ENCODE measurements around the gene MAPK11. TPM values are rescaled to one million over a fixed set of nuclear protein-coding genes. Genes with fewer than 3 reads are reported as not detected.

The MAPK11 gene
- total RNA-seq, 1 experiment from 2014 or later = 6.4 TPM

DNA sequence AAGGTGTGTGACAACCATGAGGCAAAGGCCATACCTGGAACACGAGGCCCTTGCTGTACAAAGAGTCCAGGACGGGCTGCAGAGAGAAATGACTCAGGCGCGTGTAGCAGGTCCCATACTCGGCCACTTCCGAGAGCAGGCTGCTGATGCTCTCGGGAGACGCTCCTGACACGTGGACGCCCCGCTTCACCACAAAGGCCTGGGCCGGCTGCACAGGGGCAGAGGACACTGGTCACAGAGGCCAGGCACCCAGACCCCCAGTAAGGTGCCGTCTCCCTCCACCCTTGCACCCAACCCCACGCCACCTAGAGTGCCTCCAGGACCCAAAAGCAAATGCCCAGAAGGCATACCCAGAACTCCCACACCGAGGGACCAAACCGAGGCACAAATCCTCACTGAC, 40.8 kb downstream of the MAPK11 start:
- H3K36me3 ChIP-seq (ENCODE audit: insufficient read depth, low read length) = no peaks in the 10 kb centered on the region; the same call in 1 of the 2 replicates
- H3K27me3 ChIP-seq (ENCODE audit: low read length) = no peaks in the 10 kb centered on the region
- no peak overlapping the region for H3K9ac ChIP-seq (ENCODE audit: low read length)
- no peak overlapping the region for H2AFZ ChIP-seq (ENCODE audit: low read length)
- DNase-seq = no peak
- no peaks in the 10 kb centered on the region for H3K9me3 ChIP-seq (ENCODE audit: low read length)
- no peak overlapping the region for H3K27ac ChIP-seq (ENCODE audit: low read length)
- H3K4me3 ChIP-seq (ENCODE audit: low read length) = no peak overlapping the region
- H3K4me2 ChIP-seq (ENCODE audit: low read depth, low read length, poor library complexity, severe bottlenecking) = no peak overlapping the region
- no peaks in the 10 kb centered on the region for H3K9me2 ChIP-seq (replicated peaks; ENCODE audit: insufficient read depth, low read length)
- H3K79me2 ChIP-seq (ENCODE audit: low read length) = peaks cover 3% of the 10 kb centered on the region
- H4K20me1 ChIP-seq (ENCODE audit: insufficient read depth, low read depth, low read length) = 0 out of 2 replicates have a peak, but pooled peaks cover 8% of the 10 kb centered on the region
- no peaks in the 10 kb centered on the region for H3K4me1 ChIP-seq (ENCODE audit: low read length)

DNA sequence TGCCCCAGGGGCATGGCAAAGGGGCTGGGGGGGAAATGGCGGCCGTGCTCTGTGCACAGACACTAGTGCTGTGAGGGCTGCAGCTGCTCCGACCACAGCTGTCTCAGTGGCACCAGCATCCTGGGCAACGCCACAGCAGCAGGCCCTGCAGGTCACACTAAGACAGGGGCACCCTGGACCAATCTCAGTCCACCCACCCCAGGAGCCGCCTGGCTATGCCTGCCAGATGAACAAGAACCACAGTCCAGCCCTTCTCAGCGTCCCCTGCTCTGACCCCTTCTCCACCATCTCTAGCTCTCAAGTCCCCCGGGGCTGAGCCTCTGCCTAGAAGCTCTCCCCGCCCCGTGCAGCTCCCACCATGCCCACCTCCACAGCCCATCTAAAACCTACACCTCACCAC, 41.8 kb downstream of the MAPK11 start:
- no peaks in the 10 kb centered on the region for H4K20me1 ChIP-seq (ENCODE audit: insufficient read depth, low read depth, low read length)
- H3K9me2 ChIP-seq (replicated peaks; ENCODE audit: insufficient read depth, low read length) = no peaks in the 10 kb centered on the region
- no peaks in the 10 kb centered on the region; the same call in 1 of the 2 replicates for H3K36me3 ChIP-seq (ENCODE audit: insufficient read depth, low read length)
- H3K27ac ChIP-seq (ENCODE audit: low read length) = no peak overlapping the region
- no peak overlapping the region for H3K4me2 ChIP-seq (ENCODE audit: low read depth, low read length, poor library complexity, severe bottlenecking)
- no peak overlapping the region for H3K4me3 ChIP-seq (ENCODE audit: low read length)
- no peaks in the 10 kb centered on the region for H3K9me3 ChIP-seq (ENCODE audit: low read length)
- no peaks in the 10 kb centered on the region for H3K79me2 ChIP-seq (ENCODE audit: low read length)
- DNase-seq = no peak
- no peak overlapping the region for H3K9ac ChIP-seq (ENCODE audit: low read length)
- H3K27me3 ChIP-seq (ENCODE audit: low read length) = no peaks in the 10 kb centered on the region
- no peaks in the 10 kb centered on the region for H3K4me1 ChIP-seq (ENCODE audit: low read length)
- no peak overlapping the region for H2AFZ ChIP-seq (ENCODE audit: low read length)

DNA sequence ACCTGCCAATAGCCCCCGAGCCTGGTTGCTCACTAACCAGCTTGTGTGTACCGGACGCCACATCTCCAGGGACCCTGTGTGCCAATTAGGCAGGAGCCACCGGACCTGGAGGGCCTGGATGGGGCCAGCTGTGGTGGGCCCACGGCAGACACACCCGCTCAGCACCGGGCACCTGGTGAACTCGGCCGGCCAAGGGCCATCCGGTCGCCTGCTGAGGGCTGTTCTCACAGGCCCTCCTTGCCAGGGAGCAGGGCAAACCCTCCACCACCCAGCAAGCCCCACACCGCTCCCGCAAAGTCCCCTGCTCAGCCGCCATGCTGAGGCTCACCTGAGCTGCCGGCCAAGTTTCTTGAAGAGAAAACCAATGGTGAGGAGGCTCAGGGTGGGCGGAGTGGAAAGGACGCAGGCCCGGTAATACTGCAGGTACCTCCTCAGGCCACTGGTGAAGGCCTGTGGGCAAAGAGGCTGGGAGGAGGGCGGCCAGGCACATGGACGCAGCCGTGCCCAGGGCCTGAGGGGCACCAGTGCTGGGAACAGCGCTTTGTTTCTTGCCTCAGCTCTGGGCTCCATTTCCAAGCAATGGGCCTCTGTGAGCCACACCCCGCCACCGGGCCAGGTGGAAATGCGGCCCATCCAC, 42.5 kb downstream of the MAPK11 start:
- Histone ChIP-seq H3K27ac (ENCODE audit: low read length) (no peak overlapping the region), H4K20me1 (ENCODE audit: insufficient read depth, low read depth, low read length) (no peaks in the 10 kb centered on the region), H3K79me2 (ENCODE audit: low read length) (no peaks in the 10 kb centered on the region), H3K36me3 (ENCODE audit: insufficient read depth, low read length) (no peaks in the 10 kb centered on the region; the same call in 1 of the 2 replicates), H3K4me1 (ENCODE audit: low read length) (no peaks in the 10 kb centered on the region), H3K4me3 (ENCODE audit: low read length) (no peak overlapping the region), H3K27me3 (ENCODE audit: low read length) (no peaks in the 10 kb centered on the region), H3K9me2 (replicated peaks; ENCODE audit: insufficient read depth, low read length) (no peaks in the 10 kb centered on the region), H2AFZ (ENCODE audit: low read length) (no peak overlapping the region), H3K9me3 (ENCODE audit: low read length) (no peaks in the 10 kb centered on the region), H3K9ac (ENCODE audit: low read length) (no peak overlapping the region), H3K4me2 (ENCODE audit: low read depth, low read length, poor library complexity, severe bottlenecking) (no peak overlapping the region)
- no peak for DNase-seq

DNA sequence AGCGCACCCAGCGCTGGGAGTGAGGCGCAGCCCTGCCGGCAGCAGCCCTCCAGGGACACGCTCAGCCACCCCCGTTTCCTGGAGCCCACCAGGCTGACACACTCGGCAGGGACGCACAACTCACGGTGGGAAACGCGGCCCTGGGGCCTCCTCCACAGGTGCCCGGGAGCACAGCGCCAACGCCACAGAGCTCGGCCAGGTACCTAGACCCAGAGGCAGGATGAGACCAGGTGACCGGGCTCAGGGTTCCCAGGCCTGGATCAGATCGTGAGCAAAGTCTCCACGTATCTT, 43.4 kb downstream of the MAPK11 start:
- Histone ChIP-seq H3K27ac (ENCODE audit: low read length) (no peak overlapping the region), H3K79me2 (ENCODE audit: low read length) (no peaks in the 10 kb centered on the region), H2AFZ (ENCODE audit: low read length) (no peak overlapping the region), H3K9ac (ENCODE audit: low read length) (no peak overlapping the region), H3K36me3 (ENCODE audit: insufficient read depth, low read length) (no peaks in the 10 kb centered on the region; the same call in 1 of the 2 replicates), H3K4me3 (ENCODE audit: low read length) (no peak overlapping the region), H3K4me2 (ENCODE audit: low read depth, low read length, poor library complexity, severe bottlenecking) (no peak overlapping the region), H3K9me2 (replicated peaks; ENCODE audit: insufficient read depth, low read length) (no peaks in the 10 kb centered on the region), H3K4me1 (ENCODE audit: low read length) (no peaks in the 10 kb centered on the region), H3K9me3 (ENCODE audit: low read length) (no peaks in the 10 kb centered on the region), H3K27me3 (ENCODE audit: low read length) (no peaks in the 10 kb centered on the region), H4K20me1 (ENCODE audit: insufficient read depth, low read depth, low read length) (no peaks in the 10 kb centered on the region)
- no peak for DNase-seq

DNA sequence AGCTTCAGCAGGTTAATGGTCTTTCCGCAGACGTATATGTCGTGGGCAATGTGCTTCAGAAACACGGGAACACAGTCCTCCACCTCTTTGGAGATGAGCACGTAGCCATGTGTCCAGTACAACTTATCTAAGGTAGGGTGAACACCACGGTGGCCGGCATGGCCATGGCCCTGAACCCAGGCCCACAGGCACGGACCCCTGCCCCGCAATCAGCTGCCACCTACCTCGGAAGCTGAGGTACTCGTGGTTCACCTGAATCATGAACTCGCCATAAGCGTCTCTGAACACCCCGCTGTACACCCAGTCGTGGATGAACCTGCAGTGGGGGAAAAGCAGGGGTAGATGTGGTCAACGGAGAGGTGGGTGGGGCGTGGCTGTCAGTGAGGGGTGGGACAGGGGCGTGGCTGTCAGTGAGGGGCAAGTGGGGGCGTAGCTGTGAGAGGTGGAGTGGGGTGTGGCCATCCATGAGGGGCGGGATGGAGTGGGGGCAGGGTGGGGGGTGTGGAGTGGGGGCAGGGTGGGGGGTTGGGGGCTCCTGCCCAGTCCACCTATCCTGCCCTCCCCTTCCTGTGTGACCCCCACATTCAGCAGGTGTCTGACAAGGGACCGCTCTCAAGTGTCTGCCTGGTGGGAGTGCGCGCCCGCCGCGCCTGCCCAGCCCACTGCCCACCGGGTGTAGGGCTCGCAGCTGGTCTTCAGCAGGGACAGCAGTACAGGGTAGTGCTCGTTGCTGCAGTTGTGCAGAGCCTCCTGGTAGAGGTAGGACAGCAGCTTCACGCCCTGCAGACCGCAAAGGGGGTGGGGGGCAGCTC, 43.9 kb downstream of the MAPK11 start:
- Histone ChIP-seq H4K20me1 (ENCODE audit: insufficient read depth, low read depth, low read length) (no peaks in the 10 kb centered on the region), H3K9ac (ENCODE audit: low read length) (no peak overlapping the region), H3K9me2 (replicated peaks; ENCODE audit: insufficient read depth, low read length) (no peaks in the 10 kb centered on the region), H3K4me1 (ENCODE audit: low read length) (no peaks in the 10 kb centered on the region), H3K4me2 (ENCODE audit: low read depth, low read length, poor library complexity, severe bottlenecking) (no peak overlapping the region), H3K4me3 (ENCODE audit: low read length) (no peak overlapping the region), H2AFZ (ENCODE audit: low read length) (no peak overlapping the region), H3K79me2 (ENCODE audit: low read length) (no peaks in the 10 kb centered on the region), H3K27ac (ENCODE audit: low read length) (no peak overlapping the region), H3K9me3 (ENCODE audit: low read length) (no peaks in the 10 kb centered on the region), H3K27me3 (ENCODE audit: low read length) (no peaks in the 10 kb centered on the region), H3K36me3 (ENCODE audit: insufficient read depth, low read length) (peaks cover under 1% of the 10 kb centered on the region; the same call in 1 of the 2 replicates)
- DNase-seq = no peak

DNA sequence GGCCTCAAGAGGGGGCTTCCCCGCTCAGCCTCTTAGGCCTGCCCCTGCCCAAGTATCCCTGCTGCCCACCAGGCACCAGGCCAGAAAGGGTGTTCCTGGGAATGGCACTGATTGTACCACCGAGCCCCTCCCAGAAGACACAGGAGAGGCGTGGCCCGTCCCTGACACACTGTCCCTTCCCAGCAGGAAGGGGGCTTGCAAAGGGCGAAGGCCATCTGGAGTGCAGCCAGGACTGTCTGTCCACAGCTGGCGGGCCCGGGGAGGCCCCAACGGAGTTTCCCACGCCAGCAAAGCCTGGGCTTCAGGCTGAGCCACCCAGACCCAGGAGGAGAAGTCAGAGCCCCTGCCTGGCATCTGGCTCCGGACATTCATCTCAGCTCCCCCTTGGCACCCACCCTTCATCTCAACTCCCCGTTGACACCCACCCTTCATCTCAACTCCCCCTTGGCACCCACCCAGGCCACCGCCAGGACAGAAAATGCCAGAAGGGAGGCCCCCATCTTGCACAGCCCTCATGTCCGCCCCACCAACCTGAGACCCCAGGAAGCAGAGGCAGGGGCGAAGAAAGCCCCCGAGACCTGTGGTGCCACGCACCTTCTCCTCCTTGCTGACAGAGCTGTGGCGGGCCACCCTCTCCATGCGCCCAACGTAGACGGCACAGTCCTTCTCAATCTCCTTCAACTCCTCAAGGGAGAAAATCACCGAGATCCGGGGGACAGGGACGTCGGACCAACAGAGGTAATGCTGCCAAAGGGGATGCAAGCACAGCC, 44.8 kb downstream of the MAPK11 start:
- H3K27ac ChIP-seq (ENCODE audit: low read length) = no peak overlapping the region
- peaks cover 6% of the 10 kb centered on the region for H3K36me3 ChIP-seq (ENCODE audit: insufficient read depth, low read length)
- H3K79me2 ChIP-seq (ENCODE audit: low read length) = no peaks in the 10 kb centered on the region
- DNase-seq = no peak
- H3K4me1 ChIP-seq (ENCODE audit: low read length) = no peaks in the 10 kb centered on the region
- H3K27me3 ChIP-seq (ENCODE audit: low read length) = no peaks in the 10 kb centered on the region
- no peaks in the 10 kb centered on the region for H4K20me1 ChIP-seq (ENCODE audit: insufficient read depth, low read depth, low read length)
- no peak overlapping the region for H2AFZ ChIP-seq (ENCODE audit: low read length)
- H3K4me3 ChIP-seq (ENCODE audit: low read length) = no peak overlapping the region
- H3K4me2 ChIP-seq (ENCODE audit: low read depth, low read length, poor library complexity, severe bottlenecking) = no peak overlapping the region
- H3K9ac ChIP-seq (ENCODE audit: low read length) = no peak overlapping the region
- H3K9me2 ChIP-seq (replicated peaks; ENCODE audit: insufficient read depth, low read length) = no peaks in the 10 kb centered on the region
- H3K9me3 ChIP-seq (ENCODE audit: low read length) = no peaks in the 10 kb centered on the region

DNA sequence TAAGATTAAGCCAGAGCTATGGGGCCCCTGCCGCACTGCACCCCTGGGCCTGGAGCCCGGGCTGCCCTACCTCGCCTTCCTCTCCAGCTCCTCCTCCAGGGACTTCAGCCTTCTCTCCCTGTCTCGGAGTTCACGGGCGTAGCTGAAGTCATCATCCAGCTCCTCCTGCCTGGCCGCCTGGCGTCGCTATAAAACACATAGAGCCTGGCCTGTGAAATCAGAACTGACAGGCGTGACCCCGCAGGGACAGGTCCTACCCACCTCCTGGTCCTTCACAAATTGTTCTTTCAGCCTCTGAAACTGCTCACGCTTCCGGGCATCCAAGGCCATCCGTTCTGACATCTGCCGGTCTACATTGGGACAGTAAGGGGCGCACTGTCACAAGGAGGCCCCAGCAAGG, 46.1 kb downstream of the MAPK11 start:
- H3K9me2 ChIP-seq (replicated peaks; ENCODE audit: insufficient read depth, low read length) = no peaks in the 10 kb centered on the region
- H2AFZ ChIP-seq (ENCODE audit: low read length) = no peak overlapping the region
- no peak overlapping the region for H3K4me3 ChIP-seq (ENCODE audit: low read length)
- H3K9me3 ChIP-seq (ENCODE audit: low read length) = no peaks in the 10 kb centered on the region
- H3K27ac ChIP-seq (ENCODE audit: low read length) = no peak overlapping the region
- no peak overlapping the region for H3K9ac ChIP-seq (ENCODE audit: low read length)
- no peak overlapping the region for H3K4me2 ChIP-seq (ENCODE audit: low read depth, low read length, poor library complexity, severe bottlenecking)
- no peak for DNase-seq
- H3K36me3 ChIP-seq (ENCODE audit: insufficient read depth, low read length) = peaks cover 6% of the 10 kb centered on the region
- no peaks in the 10 kb centered on the region for H4K20me1 ChIP-seq (ENCODE audit: insufficient read depth, low read depth, low read length)
- H3K4me1 ChIP-seq (ENCODE audit: low read length) = no peaks in the 10 kb centered on the region
- H3K79me2 ChIP-seq (ENCODE audit: low read length) = no peaks in the 10 kb centered on the region
- no peaks in the 10 kb centered on the region for H3K27me3 ChIP-seq (ENCODE audit: low read length)

DNA sequence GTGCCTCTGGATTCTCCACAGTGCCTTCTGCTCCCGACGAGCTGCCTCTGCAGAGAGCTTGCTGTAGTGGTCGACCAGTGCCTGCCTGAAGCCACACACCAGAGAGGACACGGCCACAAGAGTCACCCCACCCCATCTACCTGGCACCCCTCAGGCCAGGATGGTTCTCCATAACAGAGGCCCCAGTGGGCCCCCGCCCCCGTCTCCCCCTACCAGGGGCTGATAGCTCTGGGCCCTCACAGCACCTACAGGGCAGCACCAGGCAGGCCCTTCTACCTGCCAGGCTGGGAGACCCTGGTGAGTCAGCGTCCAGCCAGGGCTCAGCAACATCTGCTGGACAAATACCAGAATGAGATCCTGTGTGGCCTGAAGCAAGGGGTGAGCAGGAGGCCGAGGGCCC, 47.7 kb downstream of the MAPK11 start:
- Histone ChIP-seq H2AFZ (ENCODE audit: low read length) (no peak overlapping the region), H3K79me2 (ENCODE audit: low read length) (no peaks in the 10 kb centered on the region), H3K4me2 (ENCODE audit: low read depth, low read length, poor library complexity, severe bottlenecking) (no peak overlapping the region), H3K4me3 (ENCODE audit: low read length) (no peak overlapping the region), H3K27ac (ENCODE audit: low read length) (no peak overlapping the region), H3K9me3 (ENCODE audit: low read length) (no peaks in the 10 kb centered on the region), H3K9ac (ENCODE audit: low read length) (no peak overlapping the region), H3K4me1 (ENCODE audit: low read length) (peaks cover 3% of the 10 kb centered on the region), H3K27me3 (ENCODE audit: low read length) (no peaks in the 10 kb centered on the region), H3K9me2 (replicated peaks; ENCODE audit: insufficient read depth, low read length) (no peaks in the 10 kb centered on the region), H4K20me1 (ENCODE audit: insufficient read depth, low read depth, low read length) (no peaks in the 10 kb centered on the region), H3K36me3 (ENCODE audit: insufficient read depth, low read length) (peaks cover 6% of the 10 kb centered on the region)
- DNase-seq = no peak

Measured in Karpas-422 (cell line).